ENCODE results near the gene ANKRD55. TPM values are rescaled to one million over a fixed set of nuclear protein-coding genes. Genes with fewer than 3 reads are reported as not detected.
"Not testable (repeated sequence)": the region's sequence is repeated elsewhere in the genome, so short reads cannot be mapped to it uniquely, and the experiment has no call there.

Gene ANKRD55
- total and polyA plus RNA-seq, 2 donors from 2014 or later = 0.26 to 1.2 TPM

GRCh38 chr5:56270568-56271392 lies 37.6 kb upstream of the ANKRD55 start:
- peak; percentile 99 for TF ChIP-seq CTCF (IDR thresholded peaks at IDR 0.05; ENCODE audit: borderline replicate concordance, extremely low read depth, insufficient read depth)
- peak; percentile 93 to 95 (median 93) for DNase-seq
- peak overlapping the region in 1 of 2 donors; percentile 26 for H3K27ac ChIP-seq (ENCODE audit: low read depth in 2 of 2, low read length in 2 of 2)
- peak; percentile 58 for FAIRE-seq
- H3K4me3 ChIP-seq (ENCODE audit: low read length in 3 of 3) = no peak overlapping the region
- H3K9ac ChIP-seq (ENCODE audit: low read length in 3 of 3) = no peak overlapping the region
- H3K4me1 ChIP-seq (ENCODE audit: control insufficient read depth in 2 of 3, insufficient read depth in 2 of 3, low read depth in 1 of 3, low read length in 3 of 3) = peaks cover 0 to 6% (median 5%) of the 10 kb centered on the region in 3 donors
- no peaks in the 10 kb centered on the region for H3K27me3 ChIP-seq (ENCODE audit: control insufficient read depth, insufficient read depth, low read length)
- intact Hi-C loops (cut with DNase I) = loop anchor here (5.0 kb wide), 1 partner anchor 567 kb away; no protein-coding TSS in a partner anchor
- H3K36me3 ChIP-seq (ENCODE audit: control insufficient read depth in 2 of 3, insufficient read depth in 3 of 3, low read length in 3 of 3) = no peaks in the 10 kb centered on the region
- no peaks in the 10 kb centered on the region for H3K9me3 ChIP-seq (ENCODE audit: control insufficient read depth in 2 of 3, insufficient read depth in 1 of 3, low read length in 3 of 3)

- no peak for FAIRE-seq
- peaks cover 0 to 6% (median 5%) of the 10 kb centered on the region in 3 donors for H3K4me1 ChIP-seq (ENCODE audit: control insufficient read depth in 2 of 3, insufficient read depth in 2 of 3, low read depth in 1 of 3, low read length in 3 of 3)
These were observed 36.9 kb upstream of the ANKRD55 start for GRCh38 chr5:56270058-56270457.

GRCh38 chr5:56269216-56269927 lies 36.2 kb upstream of the ANKRD55 start:
- no peaks in the 10 kb centered on the region for H3K9me3 ChIP-seq (ENCODE audit: control insufficient read depth in 2 of 3, insufficient read depth in 1 of 3, low read length in 3 of 3)
- intact Hi-C loops (cut with DNase I) = no loop called here
- no peak overlapping the region for H3K4me3 ChIP-seq (ENCODE audit: low read length in 3 of 3)
- no peak overlapping the region for H3K27ac ChIP-seq (ENCODE audit: low read depth in 2 of 2, low read length in 2 of 2)
- no peaks in the 10 kb centered on the region for H3K27me3 ChIP-seq (ENCODE audit: control insufficient read depth, insufficient read depth, low read length)
- FAIRE-seq = no peak
- no peaks in the 10 kb centered on the region for H3K36me3 ChIP-seq (ENCODE audit: control insufficient read depth in 2 of 3, insufficient read depth in 3 of 3, low read length in 3 of 3)
- peaks cover 0 to 6% (median 5%) of the 10 kb centered on the region in 3 donors for H3K4me1 ChIP-seq (ENCODE audit: control insufficient read depth in 2 of 3, insufficient read depth in 2 of 3, low read depth in 1 of 3, low read length in 3 of 3)
- peak; percentile 59 for TF ChIP-seq CTCF (IDR thresholded peaks at IDR 0.05; ENCODE audit: borderline replicate concordance, extremely low read depth, insufficient read depth)
- no peak overlapping the region for H3K9ac ChIP-seq (ENCODE audit: low read length in 3 of 3)
- DNase-seq = peak in 3 of 5 donors; percentile 34 to 83 (median 71)

More at GRCh38 chr5:56270058-56270457, 36.9 kb upstream of the ANKRD55 start:
- Histone ChIP-seq H3K27ac (ENCODE audit: low read depth in 2 of 2, low read length in 2 of 2) (no peak overlapping the region), H3K9me3 (ENCODE audit: control insufficient read depth in 2 of 3, insufficient read depth in 1 of 3, low read length in 3 of 3) (no peaks in the 10 kb centered on the region), H3K36me3 (ENCODE audit: control insufficient read depth in 2 of 3, insufficient read depth in 3 of 3, low read length in 3 of 3) (no peaks in the 10 kb centered on the region), H3K27me3 (ENCODE audit: control insufficient read depth, insufficient read depth, low read length) (no peaks in the 10 kb centered on the region), H3K4me3 (ENCODE audit: low read length in 3 of 3) (no peak overlapping the region), H3K9ac (ENCODE audit: low read length in 3 of 3) (no peak overlapping the region)
- intact Hi-C loops (cut with DNase I) = loop anchor here (5.0 kb wide), 1 partner anchor 567 kb away; no protein-coding TSS in a partner anchor
- DNase-seq = no peak
- TF ChIP-seq CTCF (IDR thresholded peaks at IDR 0.05; ENCODE audit: borderline replicate concordance, extremely low read depth, insufficient read depth) = no peak

GRCh38 chr5:56268707-56269106 lies 35.6 kb upstream of the ANKRD55 start:
- H3K36me3 ChIP-seq (ENCODE audit: control insufficient read depth in 2 of 3, insufficient read depth in 3 of 3, low read length in 3 of 3); H3K4me1 ChIP-seq (ENCODE audit: control insufficient read depth in 2 of 3, insufficient read depth in 2 of 3, low read depth in 1 of 3, low read length in 3 of 3); H3K27ac ChIP-seq (ENCODE audit: low read depth in 2 of 2, low read length in 2 of 2); intact Hi-C loops (cut with DNase I); DNase-seq; H3K9ac ChIP-seq (ENCODE audit: low read length in 3 of 3); H3K9me3 ChIP-seq (ENCODE audit: control insufficient read depth in 2 of 3, insufficient read depth in 1 of 3, low read length in 3 of 3); H3K27me3 ChIP-seq (ENCODE audit: control insufficient read depth, insufficient read depth, low read length); H3K4me3 ChIP-seq (ENCODE audit: low read length in 3 of 3); FAIRE-seq: not testable (repeated sequence)

Measured in kidney (tissue), 14 donors.